ENCODE data around the gene NEK3.

NEK3 gene

DNA sequence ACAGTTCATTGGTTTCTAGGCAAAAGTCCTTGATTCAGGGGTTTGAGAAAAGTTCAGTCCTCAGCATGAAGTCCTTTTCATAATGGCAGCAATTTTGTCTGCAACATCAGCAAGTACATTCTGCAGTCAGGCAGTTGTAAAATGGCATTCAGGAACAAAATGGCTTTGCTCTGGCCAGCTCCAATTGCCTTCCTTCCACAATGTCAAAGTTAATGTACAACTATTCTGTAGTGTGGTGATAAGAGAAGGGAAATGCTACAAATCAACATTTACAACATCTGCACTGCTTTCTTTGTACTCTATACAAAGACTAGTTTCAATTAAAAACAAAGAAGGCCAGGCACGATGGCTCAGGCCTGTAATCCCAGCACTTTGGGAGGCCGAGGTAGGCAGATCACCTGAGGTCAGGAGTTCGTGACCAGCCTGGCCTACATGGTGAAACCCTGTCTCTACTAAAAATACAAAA lies 1.8 kb upstream of the NEK3 start:
- Histone ChIP-seq H3K4me3 (ENCODE audit: severe bottlenecking) (no peak overlapping the region), H3K36me3 (ENCODE audit: low read depth) (no peaks in the 10 kb centered on the region), H3K27ac (ENCODE audit: poor library complexity, severe bottlenecking) (no peak overlapping the region), H3K9me3 (ENCODE audit: severe bottlenecking) (no peaks in the 10 kb centered on the region), H3K4me1 (ENCODE audit: insufficient read depth, poor library complexity, severe bottlenecking) (peaks cover 10% of the 10 kb centered on the region), H3K27me3 (ENCODE audit: insufficient read depth, poor library complexity, severe bottlenecking) (no peaks in the 10 kb centered on the region)
- TF ChIP-seq, protein P1, sequence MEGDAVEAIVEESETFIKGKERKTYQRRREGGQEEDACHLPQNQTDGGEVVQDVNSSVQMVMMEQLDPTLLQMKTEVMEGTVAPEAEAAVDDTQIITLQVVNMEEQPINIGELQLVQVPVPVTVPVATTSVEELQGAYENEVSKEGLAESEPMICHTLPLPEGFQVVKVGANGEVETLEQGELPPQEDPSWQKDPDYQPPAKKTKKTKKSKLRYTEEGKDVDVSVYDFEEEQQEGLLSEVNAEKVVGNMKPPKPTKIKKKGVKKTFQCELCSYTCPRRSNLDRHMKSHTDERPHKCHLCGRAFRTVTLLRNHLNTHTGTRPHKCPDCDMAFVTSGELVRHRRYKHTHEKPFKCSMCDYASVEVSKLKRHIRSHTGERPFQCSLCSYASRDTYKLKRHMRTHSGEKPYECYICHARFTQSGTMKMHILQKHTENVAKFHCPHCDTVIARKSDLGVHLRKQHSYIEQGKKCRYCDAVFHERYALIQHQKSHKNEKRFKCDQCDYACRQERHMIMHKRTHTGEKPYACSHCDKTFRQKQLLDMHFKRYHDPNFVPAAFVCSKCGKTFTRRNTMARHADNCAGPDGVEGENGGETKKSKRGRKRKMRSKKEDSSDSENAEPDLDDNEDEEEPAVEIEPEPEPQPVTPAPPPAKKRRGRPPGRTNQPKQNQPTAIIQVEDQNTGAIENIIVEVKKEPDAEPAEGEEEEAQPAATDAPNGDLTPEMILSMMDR (IDR thresholded peaks at IDR 0.05; ENCODE audit: poor library complexity, severe bottlenecking): no peak
- DNase-seq (ENCODE audit: low spot score) (no peak), ATAC-seq (ENCODE audit: low read depth) (no peak)

DNA sequence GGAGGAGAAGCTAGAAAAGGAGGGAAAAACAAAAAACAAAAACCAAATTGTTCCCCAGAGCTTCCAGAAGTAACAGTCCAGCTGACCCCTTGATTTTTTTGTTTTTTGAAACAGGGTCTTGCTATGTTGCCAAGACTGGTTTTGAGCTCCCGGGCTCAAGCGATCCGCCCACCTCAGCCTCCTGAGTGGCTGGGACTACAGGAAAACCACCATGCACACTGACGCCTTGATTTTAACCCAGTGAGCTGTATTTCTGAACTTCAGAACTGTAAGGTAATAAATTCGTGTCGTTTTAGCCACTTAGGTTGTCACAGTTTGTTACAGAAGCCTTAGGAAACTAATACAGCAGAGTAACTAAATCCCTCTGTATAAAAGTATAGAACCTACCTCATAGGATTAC lies 1.1 kb upstream of the NEK3 start:
- Histone ChIP-seq H3K9me3 (ENCODE audit: severe bottlenecking) (no peaks in the 10 kb centered on the region), H3K4me3 (ENCODE audit: severe bottlenecking) (no peak overlapping the region), H3K4me1 (ENCODE audit: insufficient read depth, poor library complexity, severe bottlenecking) (peaks cover 10% of the 10 kb centered on the region), H3K27me3 (ENCODE audit: insufficient read depth, poor library complexity, severe bottlenecking) (no peaks in the 10 kb centered on the region), H3K36me3 (ENCODE audit: low read depth) (no peaks in the 10 kb centered on the region), H3K27ac (ENCODE audit: poor library complexity, severe bottlenecking) (no peak overlapping the region)
- TF ChIP-seq, protein P1 (IDR thresholded peaks at IDR 0.05; ENCODE audit: poor library complexity, severe bottlenecking): no peak
- no peak for ATAC-seq (ENCODE audit: low read depth)
- DNase-seq (ENCODE audit: low spot score): no peak

DNA sequence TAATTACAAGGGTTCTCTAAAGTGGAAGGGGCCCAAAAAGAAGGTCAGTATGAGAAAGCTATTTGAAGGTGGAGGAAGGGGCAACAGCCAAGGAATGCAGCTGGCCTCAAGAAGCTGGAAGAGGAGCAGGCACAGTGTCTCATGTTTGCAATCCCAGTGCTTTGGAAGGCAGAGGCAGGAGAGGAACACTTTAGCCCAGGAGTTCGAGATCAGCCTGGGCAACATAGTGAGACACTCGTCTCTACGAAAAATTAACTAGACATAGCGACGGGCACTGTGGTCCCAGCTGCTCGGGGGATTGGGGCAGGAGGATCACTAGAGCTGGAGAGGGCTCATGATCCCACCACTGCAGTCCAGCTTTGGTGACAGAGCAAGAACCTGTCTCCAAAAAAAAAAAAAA lies 656 bp upstream of the NEK3 start:
- no peaks in the 10 kb centered on the region for H3K27me3 ChIP-seq (ENCODE audit: insufficient read depth, poor library complexity, severe bottlenecking)
- ATAC-seq (ENCODE audit: low read depth): no peak
- no peak for DNase-seq (ENCODE audit: low spot score)
- H3K9me3 ChIP-seq (ENCODE audit: severe bottlenecking): no peaks in the 10 kb centered on the region
- no peak overlapping the region for H3K27ac ChIP-seq (ENCODE audit: poor library complexity, severe bottlenecking)
- no peaks in the 10 kb centered on the region for H3K36me3 ChIP-seq (ENCODE audit: low read depth)
- no peak overlapping the region for H3K4me3 ChIP-seq (ENCODE audit: severe bottlenecking)
- TF ChIP-seq, protein P1 (IDR thresholded peaks at IDR 0.05; ENCODE audit: poor library complexity, severe bottlenecking): no peak
- H3K4me1 ChIP-seq (ENCODE audit: insufficient read depth, poor library complexity, severe bottlenecking): peaks cover 10% of the 10 kb centered on the region

DNA sequence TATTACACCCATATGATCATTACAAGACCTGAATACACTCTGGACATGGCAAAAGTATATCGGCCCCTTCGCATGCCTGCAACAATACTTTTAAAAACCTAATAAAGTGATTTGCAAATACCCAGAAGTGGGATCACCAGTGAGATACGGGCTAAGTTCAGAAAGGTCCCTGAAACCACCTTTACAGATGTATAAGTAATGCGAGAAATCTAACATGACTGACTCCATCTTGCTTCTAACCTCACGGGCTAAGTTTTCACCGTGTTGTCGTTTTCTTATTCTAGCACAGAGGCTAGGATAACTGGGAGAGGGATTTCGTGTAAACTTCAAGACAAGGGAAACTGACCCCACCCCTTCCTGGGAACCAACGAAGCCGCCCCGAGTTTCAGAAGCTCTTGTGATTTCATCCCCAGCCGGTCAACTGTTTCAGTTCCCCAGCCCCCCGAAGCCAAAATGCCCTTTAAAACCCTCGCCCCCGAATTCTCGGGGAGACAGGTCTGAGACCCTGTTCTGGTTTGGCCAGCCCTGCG lies 703 bp downstream of the NEK3 start:
- no peaks in the 10 kb centered on the region for H3K27me3 ChIP-seq (ENCODE audit: insufficient read depth, poor library complexity, severe bottlenecking)
- TF ChIP-seq, protein P1 (IDR thresholded peaks at IDR 0.05; ENCODE audit: poor library complexity, severe bottlenecking): no peak
- peak overlapping the region; percentile 34 for H3K27ac ChIP-seq (ENCODE audit: poor library complexity, severe bottlenecking)
- peaks cover 2% of the 10 kb centered on the region; the same call in 1 of the 2 replicates for H3K36me3 ChIP-seq (ENCODE audit: low read depth)
- peaks cover 10% of the 10 kb centered on the region for H3K4me1 ChIP-seq (ENCODE audit: insufficient read depth, poor library complexity, severe bottlenecking)
- no peak for DNase-seq (ENCODE audit: low spot score)
- peak overlapping the region; percentile 56 for H3K4me3 ChIP-seq (ENCODE audit: severe bottlenecking)
- ATAC-seq (ENCODE audit: low read depth): peak; percentile 21; the same call in 1 of the 3 replicates
- H3K9me3 ChIP-seq (ENCODE audit: severe bottlenecking): no peaks in the 10 kb centered on the region

DNA sequence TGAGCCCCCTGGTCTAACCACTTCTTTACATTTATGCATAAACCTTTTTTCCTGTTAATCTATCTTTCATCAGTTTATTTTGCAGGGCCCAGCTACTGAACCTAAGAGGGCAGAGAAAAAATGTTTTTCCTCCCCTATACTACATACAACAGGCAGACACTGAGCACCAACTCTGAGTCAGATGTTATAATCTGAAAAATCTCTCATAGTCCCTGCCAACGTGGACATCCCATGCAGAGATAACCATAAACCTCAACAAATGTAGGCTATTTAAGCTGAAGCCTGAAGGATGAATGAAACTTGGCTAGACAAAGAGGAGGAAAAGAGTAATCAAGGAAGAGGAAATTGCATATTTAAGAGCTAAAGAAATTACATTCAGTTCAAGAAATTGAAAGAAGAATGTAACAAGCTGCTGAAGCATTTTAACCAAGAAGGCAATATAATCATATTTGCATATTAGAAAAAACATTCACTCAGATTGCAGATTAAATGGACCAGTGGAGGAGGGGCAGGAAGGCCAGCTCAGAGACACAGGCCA lies 2.6 kb downstream of the NEK3 start:
- Histone ChIP-seq H3K4me3 (ENCODE audit: severe bottlenecking) (no peak overlapping the region), H3K27me3 (ENCODE audit: insufficient read depth, poor library complexity, severe bottlenecking) (no peaks in the 10 kb centered on the region), H3K9me3 (ENCODE audit: severe bottlenecking) (no peaks in the 10 kb centered on the region), H3K4me1 (ENCODE audit: insufficient read depth, poor library complexity, severe bottlenecking) (peaks cover 4% of the 10 kb centered on the region), H3K27ac (ENCODE audit: poor library complexity, severe bottlenecking) (no peak overlapping the region), H3K36me3 (ENCODE audit: low read depth) (peaks cover 9% of the 10 kb centered on the region)
- ATAC-seq (ENCODE audit: low read depth): no peak
- TF ChIP-seq, protein P1 (IDR thresholded peaks at IDR 0.05; ENCODE audit: poor library complexity, severe bottlenecking): no peak
- no peak for DNase-seq (ENCODE audit: low spot score)

Measured in RWPE2 (cell line).